GM15510 (cell line): ENCODE measurements around the gene EPB41L4B.

ENCODE experiments used
- POLR2A ChIP-seq: IDR thresholded peaks from 3 replicates; pipeline ENCODE4 v1.6.1; 2011; ENCODE audit warnings: borderline replicate concordance; ENCODE audit not compliant: insufficient read length; ENCODE audit errors: extremely low read depth

Gene EPB41L4B

DNA sequence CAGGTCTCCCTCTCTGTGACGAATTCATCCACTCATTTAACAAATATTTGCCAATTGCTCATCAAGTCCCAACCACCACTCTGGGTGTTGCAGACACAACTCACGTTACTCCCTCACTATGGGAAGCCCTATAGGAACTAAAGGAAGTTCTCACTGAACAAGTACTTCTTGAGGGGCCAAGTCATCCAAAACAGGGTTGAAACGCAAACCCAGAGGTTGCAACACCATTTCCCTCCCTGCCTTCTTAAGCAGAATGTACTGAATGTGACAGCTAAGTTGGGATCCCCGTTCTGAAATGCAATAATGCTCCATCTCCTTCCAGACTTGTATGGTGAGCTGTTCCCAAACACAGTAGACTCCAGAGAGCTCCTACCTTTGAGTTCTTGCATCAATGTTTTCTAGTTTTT is 34.3 kb downstream of the EPB41L4B start:
- no peak for TF ChIP-seq POLR2A

DNA sequence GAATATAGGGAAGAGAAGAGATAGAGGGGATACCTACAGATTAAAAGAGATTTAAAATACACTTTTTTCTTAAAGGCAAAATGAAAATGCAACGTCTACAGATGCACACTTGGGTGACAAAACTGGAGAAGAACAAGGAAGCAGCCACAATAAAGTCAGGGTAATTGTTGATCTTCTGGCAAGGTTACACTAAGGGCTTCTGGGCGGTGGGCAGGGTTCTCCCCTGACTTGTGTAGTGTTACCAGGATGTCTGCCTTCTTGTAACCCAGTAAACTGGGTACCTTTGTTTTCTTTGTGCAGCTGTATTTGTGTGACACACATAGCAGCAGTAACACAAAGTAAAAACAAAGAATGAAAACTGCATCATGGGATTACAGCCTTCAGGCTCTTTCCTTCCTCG is 37.8 kb downstream of the EPB41L4B start:
- no peak for TF ChIP-seq POLR2A

DNA sequence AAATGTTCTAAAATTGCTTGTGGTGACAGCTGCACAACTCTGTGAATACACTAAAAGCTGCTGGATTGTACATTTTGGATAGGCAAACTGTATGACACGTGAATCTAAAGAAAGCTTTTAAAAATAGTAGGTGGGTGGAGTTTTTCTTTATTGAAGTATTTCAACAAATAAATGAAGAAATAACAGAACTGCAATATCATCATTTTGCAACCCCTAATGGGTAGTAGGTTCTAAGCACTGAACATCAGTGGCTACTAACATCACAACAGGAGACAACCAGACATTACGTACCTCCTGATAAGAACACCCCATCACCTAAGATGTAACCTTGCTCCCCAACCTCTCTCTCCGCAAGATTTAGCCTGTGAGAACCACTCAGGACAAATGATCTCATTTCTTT is 38.6 kb downstream of the EPB41L4B start:
- no peak for TF ChIP-seq POLR2A

DNA sequence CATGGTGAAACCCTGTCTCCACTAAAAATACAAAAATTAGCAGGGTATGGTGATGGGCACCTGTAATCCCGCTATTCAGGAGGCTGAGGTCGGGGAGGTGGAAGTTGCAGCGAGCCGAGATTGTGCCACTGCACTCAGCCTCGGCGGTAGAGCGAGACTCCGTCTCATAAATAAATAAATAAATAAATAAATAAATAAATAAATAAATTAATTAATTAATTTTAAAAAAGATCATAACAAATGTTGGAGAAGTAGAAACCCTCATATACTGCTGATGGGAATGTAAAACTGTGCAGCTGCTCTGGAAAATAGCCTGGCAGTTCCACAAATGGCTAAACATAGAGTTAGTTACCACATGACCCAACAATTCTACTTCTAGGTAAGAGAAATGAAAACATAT is 39.3 kb downstream of the EPB41L4B start:
- TF ChIP-seq POLR2A = no peak

DNA sequence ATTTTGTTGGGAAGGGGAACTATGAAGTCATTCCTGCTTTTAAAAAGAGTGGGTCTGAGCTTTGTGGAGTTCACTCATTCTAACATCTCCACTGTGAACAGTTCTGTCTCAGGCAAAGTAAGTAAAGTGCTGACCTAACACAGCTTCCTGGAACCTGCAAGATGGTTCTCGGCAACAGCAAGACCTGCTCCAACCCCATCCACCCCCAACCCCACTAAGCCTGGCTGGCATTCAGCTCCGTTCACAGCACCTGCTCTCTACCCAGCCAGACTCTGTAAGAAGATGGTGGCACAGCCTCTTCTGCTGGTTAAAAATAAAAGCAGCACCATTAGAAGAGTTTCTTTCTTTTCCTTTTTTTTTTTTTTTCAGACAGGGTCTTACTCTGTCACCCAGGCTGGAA is 42.0 kb downstream of the EPB41L4B start:
- TF ChIP-seq POLR2A = no peak

DNA sequence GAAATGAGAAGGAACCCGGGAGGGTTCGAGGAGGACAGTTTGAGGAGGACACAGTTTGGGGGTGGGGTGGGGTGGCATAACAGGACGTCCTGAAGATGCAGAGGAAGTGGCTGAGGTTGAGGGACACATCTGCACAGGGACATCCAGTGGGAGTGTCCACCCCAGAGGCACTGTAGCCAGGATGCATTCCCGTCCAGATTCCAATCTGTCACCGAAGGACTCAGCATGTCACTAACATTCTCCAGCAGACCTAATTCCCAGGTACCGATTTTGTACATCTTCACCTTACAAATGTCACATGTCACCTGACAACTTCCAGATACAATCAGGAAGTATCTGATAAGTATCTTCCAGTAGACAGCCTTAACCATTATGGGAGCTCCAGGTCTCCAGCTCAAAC is 42.6 kb downstream of the EPB41L4B start:
- no peak for TF ChIP-seq POLR2A

DNA sequence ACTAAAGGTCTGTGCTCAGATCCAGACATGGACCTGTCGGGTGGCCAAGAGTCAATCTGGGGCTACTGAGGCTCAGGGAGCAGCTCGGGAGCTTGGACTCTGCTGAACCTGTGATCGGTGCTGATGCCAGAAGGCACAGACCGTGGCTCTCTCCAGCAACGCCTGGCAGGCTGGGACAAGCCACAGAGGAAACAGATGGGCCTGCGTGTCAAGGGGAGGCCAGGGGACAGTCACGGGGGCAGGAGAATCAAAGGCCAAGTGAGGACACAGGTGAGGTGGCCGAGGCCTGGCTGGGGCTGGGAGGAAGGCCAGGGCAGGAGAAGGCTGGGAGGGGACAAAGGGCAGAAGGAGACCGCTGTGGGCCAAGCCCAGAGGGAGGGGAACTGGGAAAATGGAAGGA is 43.4 kb downstream of the EPB41L4B start:
- TF ChIP-seq POLR2A = no peak

DNA sequence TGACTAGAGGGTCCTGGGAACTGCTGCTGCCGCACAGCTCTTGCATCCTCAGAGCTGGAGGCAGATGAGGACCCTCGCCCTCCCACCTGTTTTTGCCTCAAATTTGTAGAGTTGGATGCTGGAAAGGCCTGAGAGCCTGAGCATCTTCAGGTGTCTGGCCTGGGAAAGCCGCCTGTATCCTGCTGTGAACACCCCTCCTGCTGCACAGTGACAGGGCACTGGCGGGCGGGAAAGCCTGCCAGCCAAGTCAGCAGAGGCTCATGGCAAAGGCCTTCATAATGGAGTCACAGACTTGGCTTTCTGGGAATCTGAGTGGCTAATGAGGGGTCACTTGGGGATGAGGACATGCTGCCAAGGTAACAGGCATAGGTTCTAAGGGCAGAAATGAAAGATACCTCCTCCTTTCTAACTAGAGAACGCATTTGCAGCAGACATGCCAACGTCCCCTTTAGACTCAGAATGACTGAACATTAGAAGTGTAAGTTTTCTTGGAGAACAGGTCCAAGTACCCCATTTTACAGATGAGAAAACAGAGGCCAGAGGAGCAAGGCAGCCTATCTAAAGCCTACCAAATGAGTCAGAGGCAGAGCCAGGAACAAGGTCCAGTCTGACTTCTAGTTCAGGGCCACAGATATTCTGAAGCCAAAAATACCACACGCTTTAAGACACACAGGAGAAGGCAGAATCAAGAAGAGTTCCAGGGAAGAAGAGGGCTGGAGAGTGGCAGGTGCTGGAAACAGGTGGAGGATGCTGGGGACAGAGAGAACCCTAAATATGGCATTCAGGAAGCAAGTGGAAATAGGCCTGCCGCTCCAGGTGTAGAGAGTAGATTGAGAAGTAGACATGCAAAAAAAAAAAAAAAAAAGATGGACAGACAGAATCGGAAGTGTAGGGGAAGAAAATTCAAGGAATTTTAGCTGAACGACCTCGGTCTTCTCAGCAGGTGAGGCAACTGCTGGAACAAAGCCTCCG is 44.1 kb downstream of the EPB41L4B start:
- TF ChIP-seq POLR2A = no peak

DNA sequence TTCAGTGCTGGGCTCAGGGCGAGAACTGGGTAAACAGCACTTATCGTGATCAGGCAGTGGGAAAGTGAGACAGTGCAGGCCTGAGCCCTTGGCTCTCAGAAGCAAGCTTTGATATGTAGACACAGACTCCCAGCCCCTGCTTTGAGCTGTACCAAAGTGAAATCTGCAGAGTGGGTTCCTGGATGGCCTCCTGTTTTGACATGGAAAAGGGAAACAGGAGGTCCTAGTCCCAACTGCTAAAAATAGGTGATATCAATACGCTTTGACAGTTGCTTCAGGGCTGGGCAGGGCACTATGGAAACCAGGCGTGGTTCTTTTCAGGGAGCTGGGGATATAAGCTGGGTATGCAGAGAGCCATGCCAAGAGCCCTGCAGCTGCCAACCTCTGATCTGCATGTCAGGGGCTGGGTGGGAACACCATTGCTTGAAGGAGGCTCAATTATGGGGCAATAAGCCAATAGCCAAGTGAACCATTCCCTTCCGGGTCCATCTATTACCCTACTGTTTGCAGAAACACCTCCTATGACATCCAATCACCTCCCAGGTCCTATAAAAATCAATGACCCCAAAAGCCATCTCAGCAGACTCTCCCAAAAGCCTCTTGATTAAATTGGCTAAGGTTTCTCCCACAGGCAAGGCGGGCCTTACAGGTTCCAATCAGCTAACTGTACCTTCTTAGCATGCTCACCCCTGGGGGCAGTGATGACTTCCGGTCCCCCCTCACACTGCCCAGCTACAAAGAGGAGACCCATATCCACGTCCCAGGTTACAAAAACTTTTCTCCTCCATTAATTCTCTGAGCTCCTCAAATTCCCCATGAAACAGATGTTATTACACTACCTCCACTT is 45.8 kb downstream of the EPB41L4B start:
- TF ChIP-seq POLR2A = no peak

DNA sequence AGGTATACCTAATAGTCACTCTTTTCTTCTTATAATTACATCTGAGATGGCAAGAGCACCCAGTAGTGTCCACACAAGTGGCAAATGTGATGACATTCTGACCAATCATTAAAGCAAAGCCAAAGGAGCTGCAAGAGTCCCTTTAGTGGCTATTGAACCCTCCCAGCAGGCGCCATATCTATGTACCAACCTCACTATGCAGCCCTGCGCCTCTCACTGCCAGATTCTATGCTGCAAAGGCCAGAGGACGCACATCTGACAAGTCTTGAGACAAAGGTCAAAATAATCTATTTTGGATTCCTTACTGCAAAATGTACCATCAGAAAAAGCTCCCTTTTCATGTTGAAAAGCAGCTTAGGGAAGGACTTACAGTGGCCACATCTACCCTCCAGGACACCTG is 47.0 kb downstream of the EPB41L4B start:
- no peak for TF ChIP-seq POLR2A

DNA sequence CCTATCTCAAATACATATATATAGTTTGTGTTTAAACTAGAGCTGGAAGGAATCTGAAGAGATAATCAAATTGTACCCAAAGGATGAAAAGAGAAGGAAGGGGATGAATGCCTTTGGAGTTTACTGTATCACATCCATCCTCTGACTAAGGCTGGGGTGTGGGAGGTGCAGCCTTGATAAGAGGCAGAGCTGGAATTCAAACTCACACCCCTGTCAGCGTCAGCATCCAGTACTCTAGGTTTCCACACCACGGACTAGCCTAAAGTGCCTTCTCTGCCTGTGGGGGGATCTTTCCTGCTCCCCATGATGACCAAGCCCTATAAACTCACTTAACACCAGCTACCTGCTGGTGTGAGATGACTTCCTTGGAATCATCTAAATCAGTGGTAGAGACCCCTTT is 48.1 kb downstream of the EPB41L4B start:
- TF ChIP-seq POLR2A = no peak

DNA sequence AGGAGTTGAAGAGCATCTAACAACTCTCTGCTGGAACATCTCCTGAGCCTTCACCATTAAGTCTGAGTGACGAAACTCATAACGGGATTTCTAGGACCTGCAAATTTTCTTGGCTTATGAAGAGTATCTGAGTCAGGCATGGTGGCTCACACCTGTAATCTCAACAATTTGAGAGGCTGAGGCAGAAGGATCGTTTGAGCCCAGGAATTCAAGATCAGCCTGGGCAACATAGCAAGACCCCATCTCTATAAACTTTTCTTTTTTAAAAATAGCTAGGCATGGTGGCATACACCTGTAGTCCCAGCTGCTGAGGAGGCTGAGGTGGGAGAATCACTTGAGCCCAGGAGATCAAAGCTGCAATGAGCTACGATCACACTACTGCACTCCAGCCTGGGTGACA is 48.8 kb downstream of the EPB41L4B start:
- no peak for TF ChIP-seq POLR2A

DNA sequence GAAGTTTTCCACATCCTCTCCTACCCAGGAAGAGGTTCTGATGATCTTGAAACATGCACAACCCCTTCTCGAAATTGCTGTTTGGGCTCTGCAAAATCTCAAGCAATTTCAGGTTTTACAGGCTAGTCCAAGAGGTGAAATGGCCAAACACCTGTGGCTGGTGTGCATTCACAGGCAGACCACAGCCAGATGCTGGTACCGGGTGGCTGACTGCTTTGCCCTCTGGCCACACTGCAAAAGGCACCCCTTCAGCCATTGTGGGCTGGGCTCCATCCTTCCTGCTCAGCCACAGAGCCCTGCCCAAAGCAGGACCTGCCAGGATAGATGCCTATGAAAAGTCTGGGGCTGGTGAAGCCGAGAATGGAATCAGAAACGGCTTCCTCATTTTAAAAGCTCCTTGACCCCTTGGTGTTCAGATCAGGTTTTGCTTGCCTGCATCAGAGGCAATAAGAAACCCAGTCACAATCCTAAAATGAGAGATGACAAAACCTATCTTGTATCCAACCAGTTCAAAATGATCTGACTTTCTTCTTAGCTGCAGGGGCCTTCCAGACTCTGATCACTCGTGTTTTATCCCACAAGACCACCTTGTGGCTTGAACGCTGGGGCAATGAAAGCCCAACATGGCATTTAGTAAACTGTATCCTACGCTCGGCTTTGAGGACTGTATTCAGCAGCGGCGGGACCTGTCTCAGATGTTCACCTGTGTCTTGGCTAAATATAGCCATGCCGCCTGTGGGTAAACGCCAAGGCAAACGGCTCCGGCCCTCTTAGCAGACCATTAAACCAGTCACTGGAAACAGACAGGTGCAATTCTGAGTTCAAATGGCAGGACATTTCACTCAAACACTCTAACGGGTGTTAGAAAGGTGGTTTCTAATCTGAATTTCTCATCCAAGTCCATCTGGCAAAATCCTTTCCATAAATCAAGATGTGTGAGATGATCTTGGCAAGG is 49.6 kb downstream of the EPB41L4B start:
- TF ChIP-seq POLR2A = no peak

DNA sequence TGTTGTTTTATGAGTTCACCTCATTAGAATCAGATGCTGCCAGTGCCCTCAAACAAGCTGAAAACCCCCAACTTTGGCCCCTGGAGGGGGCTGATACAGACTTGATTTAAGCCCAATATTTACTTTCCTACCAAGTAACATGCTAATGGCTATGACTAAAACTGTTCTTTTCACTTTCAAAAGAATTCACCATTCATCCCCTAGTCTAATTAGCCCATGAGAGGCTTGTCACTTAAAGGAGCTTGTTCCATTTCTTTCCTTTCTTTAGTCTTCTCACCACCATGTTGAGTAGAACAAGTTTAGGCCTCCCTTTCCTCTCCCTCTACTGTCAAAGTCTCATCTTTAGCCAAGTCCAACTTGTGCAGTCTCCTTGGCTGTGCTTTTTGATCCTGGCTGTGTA is 50.4 kb downstream of the EPB41L4B start:
- TF ChIP-seq POLR2A = no peak
